Hair follicular keratinocyte (primary cell): Measurements from ENCODE around the gene TAPT1. TPM values are rescaled to one million over a fixed set of nuclear protein-coding genes. Genes with fewer than 3 reads are reported as not detected.

Experiments
- total RNA-seq: library from RNA; depleted of rRNA; stranded (reverse); fragments of >200 nt; gene quantifications from 2 replicates; pipeline ENCODE4 v1.2.3, GENCODE V29; 2015

TAPT1 gene, protein sequence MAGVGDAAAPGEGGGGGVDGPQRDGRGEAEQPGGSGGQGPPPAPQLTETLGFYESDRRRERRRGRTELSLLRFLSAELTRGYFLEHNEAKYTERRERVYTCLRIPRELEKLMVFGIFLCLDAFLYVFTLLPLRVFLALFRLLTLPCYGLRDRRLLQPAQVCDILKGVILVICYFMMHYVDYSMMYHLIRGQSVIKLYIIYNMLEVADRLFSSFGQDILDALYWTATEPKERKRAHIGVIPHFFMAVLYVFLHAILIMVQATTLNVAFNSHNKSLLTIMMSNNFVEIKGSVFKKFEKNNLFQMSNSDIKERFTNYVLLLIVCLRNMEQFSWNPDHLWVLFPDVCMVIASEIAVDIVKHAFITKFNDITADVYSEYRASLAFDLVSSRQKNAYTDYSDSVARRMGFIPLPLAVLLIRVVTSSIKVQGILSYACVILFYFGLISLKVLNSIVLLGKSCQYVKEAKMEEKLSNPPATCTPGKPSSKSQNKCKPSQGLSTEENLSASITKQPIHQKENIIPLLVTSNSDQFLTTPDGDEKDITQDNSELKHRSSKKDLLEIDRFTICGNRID
- 5.3 and 6.6 TPM in 2 replicates for total RNA-seq

DNA sequence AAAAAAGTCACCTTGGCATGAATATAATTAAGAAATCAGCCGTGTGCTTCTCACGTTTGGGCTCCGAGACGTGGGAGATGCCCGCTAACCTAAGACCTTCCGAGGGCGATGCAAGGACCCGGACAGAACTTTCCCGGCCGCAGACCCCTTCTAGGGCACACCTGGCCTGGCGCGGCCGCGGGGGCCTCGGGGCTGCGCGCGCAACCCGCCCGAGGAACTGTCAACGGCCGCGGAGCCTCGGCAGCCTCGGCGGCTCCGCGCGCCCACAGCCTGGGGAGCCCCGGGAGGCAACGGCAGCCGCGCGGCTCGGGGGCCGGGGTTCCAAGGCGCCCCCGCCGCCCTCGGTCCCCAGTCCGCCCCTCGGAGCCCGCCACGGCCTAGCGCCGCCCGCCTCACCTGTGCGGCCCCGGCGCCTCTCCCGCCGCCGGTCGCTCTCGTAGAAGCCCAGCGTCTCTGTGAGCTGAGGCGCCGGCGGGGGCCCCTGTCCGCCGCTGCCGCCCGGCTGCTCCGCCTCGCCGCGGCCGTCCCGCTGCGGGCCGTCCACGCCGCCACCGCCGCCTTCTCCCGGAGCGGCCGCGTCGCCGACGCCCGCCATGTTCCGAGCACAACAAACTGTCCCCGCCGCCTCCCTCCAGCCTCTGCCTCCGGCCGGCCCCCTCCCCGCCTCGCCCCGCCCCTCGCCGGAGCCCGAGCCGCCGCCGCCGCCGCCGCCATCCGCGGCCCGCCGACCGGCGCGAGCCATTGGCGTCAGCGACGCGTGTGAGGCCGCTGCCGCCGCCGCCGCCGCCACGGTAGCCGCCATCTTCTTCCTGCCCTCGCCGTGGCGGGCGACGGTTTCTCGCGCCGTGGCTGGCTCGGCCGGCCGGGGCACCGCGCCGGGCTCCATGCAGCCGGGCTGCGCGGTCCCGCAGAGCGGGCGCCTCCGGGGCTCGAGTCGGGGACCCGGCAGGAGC lies at the start of gene TAPT1:
TSS of gene TAPT1 (minus strand) at position 609 of the 953 bp plus-strand sequence. CDS start at position 595, 14 bp downstream.

Other genes starting within 250 kb of the TAPT1 start
- gene PROM1, start 142.4 kb downstream of the TAPT1 start, total RNA-seq: not detected in 2 replicates